ENCODE data around the gene FCHO2.

GRCh38 chr5:73095564-73096238, 139.9 kb downstream of the FCHO2 start:
- no peak for TF ChIP-seq MYC (IDR thresholded peaks at IDR 0.05; ENCODE audit: low read depth, low read length)
- TF ChIP-seq CTCF (IDR thresholded peaks at IDR 0.05; ENCODE audit: low read depth, low read length) = no peak
- no peak for TF ChIP-seq POLR2A (IDR thresholded peaks at IDR 0.05; ENCODE audit: extremely low read depth, insufficient read length)
- TF ChIP-seq MAX (IDR thresholded peaks at IDR 0.05; ENCODE audit: low read depth, low read length) = no peak
